GM12872 (cell line): ENCODE measurements around the gene RASSF6.

Experiments
- TF ChIP-seq, protein P1 (sequence below): IDR thresholded peaks from 3 replicates; pipeline ENCODE4 v1.5.1; 2011; ENCODE audit warnings: low read depth, mild to moderate bottlenecking, low read length, moderate library complexity; ENCODE audit not compliant: insufficient read depth

Gene RASSF6

DNA sequence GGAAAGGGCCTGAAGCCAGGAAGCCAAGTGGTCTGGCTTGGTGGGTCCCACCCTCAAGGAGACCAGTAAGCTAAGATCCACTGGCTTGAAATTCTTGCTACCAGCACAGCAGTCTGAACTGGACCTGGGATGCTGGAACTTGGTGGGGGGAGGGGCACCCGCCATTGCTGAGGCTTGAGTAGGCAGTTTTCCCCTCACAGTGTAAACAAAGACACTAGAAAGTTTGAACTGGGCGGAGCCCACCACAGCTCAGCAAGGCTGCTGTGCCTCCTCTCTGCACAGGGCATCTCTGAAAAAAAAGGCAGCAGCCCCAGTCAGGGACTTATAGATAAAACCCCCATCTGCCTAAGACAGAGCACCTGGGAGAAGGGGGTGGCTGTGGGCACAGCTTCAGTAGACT lies 75.6 kb downstream of the RASSF6 start:
- TF ChIP-seq, protein P1, sequence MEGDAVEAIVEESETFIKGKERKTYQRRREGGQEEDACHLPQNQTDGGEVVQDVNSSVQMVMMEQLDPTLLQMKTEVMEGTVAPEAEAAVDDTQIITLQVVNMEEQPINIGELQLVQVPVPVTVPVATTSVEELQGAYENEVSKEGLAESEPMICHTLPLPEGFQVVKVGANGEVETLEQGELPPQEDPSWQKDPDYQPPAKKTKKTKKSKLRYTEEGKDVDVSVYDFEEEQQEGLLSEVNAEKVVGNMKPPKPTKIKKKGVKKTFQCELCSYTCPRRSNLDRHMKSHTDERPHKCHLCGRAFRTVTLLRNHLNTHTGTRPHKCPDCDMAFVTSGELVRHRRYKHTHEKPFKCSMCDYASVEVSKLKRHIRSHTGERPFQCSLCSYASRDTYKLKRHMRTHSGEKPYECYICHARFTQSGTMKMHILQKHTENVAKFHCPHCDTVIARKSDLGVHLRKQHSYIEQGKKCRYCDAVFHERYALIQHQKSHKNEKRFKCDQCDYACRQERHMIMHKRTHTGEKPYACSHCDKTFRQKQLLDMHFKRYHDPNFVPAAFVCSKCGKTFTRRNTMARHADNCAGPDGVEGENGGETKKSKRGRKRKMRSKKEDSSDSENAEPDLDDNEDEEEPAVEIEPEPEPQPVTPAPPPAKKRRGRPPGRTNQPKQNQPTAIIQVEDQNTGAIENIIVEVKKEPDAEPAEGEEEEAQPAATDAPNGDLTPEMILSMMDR: no peak

DNA sequence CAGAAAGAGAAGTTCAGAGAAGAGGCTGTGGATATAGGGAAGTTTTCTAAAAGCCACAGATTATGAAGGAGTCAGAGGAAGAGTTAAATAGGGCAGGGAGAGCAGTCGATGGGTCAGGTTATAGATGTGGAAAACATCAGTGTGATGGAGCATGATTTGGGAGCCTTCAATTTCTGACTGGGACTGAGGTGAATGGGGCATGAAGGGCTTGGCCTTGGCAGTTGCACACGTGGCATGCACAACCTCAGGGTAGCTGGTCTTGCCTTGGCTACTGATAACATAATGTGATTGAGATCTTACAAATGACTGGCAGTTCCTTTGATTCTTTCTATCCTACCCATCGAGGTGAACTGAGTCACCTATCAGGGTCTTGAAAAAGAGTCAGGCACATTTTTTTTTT lies 79.0 kb downstream of the RASSF6 start:
- TF ChIP-seq, protein P1: no peak

DNA sequence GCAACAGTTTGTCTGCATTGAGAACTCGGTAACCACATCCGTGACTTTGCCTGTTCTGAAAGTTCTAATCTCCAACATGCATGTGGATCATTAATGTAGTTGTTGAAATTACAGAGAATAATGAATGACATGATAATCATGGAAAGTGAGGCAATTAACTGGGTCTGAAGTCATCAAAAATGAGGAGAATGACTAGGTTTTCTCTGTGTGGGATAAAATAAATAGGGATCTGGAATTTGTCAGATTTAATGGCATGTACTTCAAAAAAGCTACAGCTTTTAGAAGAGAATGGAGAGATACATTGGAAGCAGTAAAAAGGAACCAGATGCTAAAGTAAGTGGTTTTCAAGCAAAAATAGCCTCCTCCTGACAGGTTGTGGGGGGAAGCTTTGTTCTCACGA lies 79.4 kb downstream of the RASSF6 start:
- TF ChIP-seq, protein P1: no peak

DNA sequence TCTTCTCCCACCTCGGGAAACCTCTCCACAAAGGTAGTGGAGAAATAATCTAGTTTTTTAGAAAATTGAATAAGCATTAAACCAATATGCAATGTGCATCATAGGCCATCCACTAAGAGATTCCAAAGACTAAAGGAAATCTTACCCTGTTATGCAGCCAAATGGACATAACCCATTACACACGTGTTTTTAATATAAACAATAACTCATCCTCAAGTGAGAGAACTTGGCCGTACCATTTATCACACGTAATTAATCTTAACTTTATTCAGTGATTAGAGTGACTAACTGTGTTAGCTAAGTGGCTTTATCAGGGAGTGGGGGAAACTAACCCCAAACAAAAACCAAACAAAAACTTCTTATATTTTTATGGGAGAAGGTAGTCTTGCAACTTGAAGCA lies 80.8 kb downstream of the RASSF6 start:
- TF ChIP-seq, protein P1: no peak

DNA sequence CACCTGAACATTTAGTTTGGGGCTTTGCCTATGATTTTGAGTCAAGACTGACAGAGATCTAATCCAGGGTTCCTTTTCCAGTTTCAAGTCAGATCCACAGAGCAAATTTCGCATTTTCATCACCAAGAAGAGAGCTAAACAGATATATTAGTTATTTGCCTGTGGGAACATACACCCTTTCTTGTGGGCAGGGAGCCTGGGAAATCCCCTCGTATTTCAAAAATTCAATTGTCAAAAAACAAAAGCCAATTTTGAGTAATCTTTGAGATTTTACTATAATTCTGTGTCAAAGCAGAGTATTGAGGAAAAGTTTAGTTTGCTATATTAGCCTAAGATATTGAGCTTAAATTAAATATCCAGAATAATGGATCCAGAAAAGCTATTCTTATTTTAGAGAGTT lies 82.1 kb downstream of the RASSF6 start:
- TF ChIP-seq, protein P1: no peak

DNA sequence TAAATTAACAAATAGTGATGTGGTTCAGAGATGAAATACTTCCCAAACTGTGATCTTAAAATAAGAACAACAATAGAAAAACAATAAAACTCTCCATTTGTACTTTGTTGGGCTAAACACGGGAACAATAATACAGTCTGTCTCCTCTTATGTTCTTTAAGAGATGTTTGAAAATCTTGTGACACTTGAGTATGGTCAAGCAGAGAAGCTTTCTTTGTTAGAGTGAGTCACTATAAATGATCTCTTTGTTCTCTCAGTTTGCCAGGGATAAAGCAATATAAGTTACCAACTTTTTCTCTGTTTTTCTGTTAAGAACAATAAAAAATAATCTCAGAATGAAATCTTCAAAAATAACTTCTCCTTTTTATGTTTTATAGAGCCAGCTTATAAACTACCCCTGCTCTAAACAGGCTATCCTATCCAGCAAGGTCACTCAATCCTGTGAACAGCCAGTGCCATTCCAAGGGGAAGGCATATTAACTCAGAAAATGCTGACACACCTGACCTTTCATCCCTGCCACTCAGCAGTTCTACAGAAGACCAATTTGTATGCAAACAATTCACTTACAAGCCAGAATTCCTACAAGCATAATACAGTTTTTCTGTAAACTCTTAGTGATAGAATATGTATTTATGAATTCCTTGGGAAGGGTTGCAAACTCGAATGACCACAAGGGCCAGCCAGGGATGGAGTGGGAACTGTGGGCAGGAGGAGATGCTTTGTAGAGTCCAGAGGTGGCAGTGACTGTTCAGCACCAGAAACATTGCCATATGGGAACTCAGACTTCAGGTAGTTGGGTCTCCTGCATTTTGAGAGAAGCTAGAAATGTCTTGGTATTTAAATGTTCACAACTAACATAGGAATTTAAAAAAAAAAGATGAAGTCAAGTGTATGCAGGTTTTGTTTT lies 86.5 kb downstream of the RASSF6 start:
- TF ChIP-seq, protein P1: no peak

DNA sequence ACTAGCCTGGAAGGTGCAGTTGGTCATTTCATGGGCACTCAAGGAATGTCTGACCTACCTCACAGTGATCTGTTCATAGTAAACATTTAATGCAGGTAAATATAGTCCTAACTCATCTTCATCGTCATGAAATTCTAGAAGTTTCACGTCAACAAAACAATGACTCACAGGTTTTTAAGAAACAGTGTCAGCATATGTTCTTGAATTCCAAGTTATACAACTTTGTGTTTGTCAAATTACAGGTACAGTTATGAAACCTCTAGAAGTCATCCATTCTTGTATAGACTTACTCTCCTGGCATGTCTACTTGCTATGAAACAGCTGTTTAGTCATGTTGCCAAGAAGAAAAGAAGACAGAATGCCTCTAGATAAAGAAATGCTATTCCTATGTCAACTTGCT lies 92.1 kb downstream of the RASSF6 start:
- TF ChIP-seq, protein P1: no peak
